Fibroblast of pulmonary artery (primary cell): Measurements from ENCODE around the gene IRF2BPL.
A peak's percentile ranks its signal among the peaks of the same experiment; 100 is the strongest.

Experiments used
- DNase-seq: peaks from one replicate; pipeline ENCODE4 v3.0.0-alpha.2; 2010; ENCODE audit warnings: low read depth
- H3K4me3 ChIP-seq: replicated peaks from 2 replicates; pipeline ENCODE4 v1.5.1; 2011; ENCODE audit warnings: low read depth, mild to moderate bottlenecking, control low read depth, low read length, moderate library complexity
- CTCF ChIP-seq: IDR thresholded peaks from 2 replicates; pipeline ENCODE4 v1.5.1; 2011; ENCODE audit warnings: mild to moderate bottlenecking, control low read depth, low read length, inconsistent platforms; ENCODE audit errors: missing control alignments

Gene IRF2BPL

GRCh38 chr14:76984297-76984696 is 44.2 kb downstream of the IRF2BPL start:
- no peak for TF ChIP-seq CTCF
- no peak for DNase-seq
- no peak overlapping the region for H3K4me3 ChIP-seq

DNA sequence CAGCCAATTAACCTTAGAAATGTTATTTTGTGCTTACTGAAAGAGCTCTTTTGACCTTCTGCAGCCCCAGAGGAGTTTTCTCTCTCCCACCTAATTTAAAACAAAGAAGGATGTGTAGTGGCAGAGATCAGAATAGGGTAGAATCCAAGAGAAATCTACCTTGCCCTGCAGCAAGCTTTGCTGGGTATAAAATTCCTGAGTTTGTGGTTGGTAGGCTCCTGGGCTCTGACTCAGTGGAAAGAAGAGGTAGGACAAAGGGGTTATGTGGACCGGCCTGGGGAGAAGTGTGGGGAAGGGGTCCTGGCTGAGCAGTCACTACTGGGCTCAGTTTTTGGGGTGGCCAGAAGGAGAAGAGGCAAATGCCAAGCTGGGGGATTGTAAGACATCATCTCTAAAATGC is 46.8 kb downstream of the IRF2BPL start:
- no peak overlapping the region for H3K4me3 ChIP-seq
- no peak for DNase-seq
- TF ChIP-seq CTCF = no peak

- DNase-seq = peak; percentile 88
- no peak for TF ChIP-seq CTCF
- H3K4me3 ChIP-seq = no peak overlapping the region
Observed at GRCh38 chr14:76977793-76978720, 50.5 kb downstream of the IRF2BPL start.

DNA sequence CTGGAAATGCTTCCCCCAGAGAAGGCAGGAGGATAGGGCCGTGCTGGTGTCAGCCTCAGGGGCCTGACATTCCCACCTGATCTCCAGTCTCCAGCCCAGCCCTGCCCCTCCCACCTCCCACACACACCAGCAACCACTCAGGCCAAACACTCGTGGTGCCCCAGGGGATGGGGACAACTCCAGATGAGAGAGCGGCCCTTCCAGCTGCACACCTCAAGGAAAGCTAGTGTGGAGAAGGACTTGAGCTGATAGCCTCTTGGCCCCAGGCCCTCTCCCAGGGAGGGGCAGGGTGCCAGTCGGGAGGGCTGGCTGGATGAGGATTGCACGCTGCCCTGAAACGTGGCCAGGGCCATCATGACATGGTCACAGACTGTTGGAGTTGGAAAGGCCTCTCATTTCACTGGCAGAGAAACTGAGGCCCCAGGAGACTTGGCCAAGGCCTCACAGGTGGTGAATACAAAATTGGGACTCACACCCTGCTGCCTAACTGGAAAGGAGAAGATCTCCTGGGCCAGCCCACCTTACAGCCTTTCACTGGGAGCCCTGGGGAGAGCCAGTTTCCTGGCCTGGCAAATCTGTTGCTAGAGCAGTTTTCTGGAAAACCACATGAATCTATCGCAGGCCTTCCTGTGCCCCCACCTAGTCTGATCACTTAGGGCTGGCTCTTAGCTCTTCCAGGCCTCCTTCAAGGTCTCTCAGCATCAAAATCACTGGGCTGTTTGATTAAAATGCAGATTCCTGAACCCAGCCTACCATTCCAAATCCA is 52.1 kb downstream of the IRF2BPL start:
- no peak for DNase-seq
- no peak overlapping the region for H3K4me3 ChIP-seq
- no peak for TF ChIP-seq CTCF

DNA sequence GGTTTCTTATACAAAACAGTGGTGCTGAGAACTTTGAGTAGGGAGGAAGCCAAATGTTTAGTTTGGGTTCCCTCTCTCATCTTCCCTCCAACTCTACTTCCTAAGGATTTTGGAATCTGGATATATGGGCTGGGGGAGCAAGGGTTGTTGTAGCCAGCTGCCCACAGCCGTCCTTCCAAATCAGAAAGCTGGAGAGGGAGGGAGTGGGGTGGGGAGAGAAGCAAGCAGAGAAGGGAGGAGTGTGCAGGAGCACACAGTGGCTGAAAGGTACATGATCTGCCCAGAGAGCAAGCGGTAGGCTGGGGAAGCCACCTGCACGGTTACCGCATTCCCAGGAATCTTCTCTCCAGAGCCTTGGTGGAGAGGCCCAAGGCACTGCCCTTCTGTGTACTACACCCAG is 52.7 kb downstream of the IRF2BPL start:
- H3K4me3 ChIP-seq = no peak overlapping the region
- TF ChIP-seq CTCF = no peak
- DNase-seq = no peak

GRCh38 chr14:76975051-76975450 is 53.5 kb downstream of the IRF2BPL start:
- DNase-seq = no peak
- no peak for TF ChIP-seq CTCF
- no peak overlapping the region for H3K4me3 ChIP-seq
